Renal cortex interstitium (tissue), 11 donors: ENCODE results near the gene ERC2. TPM values are rescaled to one million over a fixed set of nuclear protein-coding genes. Genes with fewer than 3 reads are reported as not detected.

Source experiments
- DNase-seq, 11 donors: peaks; one replicate each; pipeline ENCODE4 v3.0.0-alpha.2; 2013; ENCODE audit warnings: low read depth in 9 of 11, low spot score in 4 of 11; ENCODE audit errors: extremely low read depth in 1 of 11
- polyA plus RNA-seq, 3 donors: library from polyadenylated mRNA; unstranded; fragments of 120-200 nt; gene quantifications; one replicate each; pipeline ENCODE4 v1.2.1, GENCODE V29; 2013; ENCODE audit not compliant: insufficient read length in 3 of 3

Gene ERC2
- polyA plus RNA-seq, 3 donors, result 2.4 to 4.2 (median 3.3) TPM

- DNase-seq, result no peak
These were observed 738.7 kb downstream of the ERC2 start for GRCh38 chr3:55729546-55729945.

DNA sequence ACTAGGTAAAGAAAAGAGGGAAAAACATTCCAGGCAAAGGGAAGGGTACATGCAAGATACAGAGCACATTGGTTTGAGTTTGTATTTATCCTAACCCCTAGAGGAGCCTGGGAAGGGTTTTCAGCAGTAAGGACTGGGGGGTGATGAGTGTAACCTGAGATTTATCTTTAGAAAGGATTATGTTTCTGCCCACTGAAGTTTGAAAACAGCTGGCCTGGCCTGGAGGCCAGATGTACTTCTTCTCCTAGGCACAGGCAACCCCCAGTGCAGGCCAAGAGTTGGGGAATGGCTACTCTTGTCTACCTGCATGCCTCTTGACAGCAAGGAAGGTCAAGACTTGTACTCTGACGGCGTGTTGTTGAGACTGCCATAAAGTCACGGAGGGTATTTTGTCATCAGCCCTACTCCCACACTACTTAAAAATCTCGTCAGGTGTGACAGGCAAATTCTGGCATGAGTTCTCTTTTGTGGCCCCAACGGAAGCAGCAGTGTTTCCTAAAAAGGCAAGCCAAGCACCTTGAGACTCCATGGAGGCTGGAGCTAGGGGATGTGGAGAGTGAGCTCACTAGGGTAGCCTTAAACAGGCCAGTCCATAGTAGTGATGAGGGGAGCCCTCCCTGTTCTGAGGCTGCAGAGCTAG is 739.7 kb downstream of the ERC2 start:
- DNase-seq, result no peak

DNA sequence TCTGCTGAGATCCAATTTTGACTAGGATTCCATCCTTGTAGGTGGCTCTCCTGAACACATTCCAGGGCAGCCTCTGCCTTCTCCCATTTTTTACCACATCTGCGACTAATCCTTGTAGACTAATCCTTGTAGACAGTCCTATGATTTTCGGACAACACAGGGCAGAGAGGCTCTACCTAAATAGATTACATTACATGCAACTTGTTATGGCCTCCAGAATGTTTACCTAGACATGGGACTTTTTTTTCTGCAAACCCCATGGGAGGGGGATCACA is 741.8 kb downstream of the ERC2 start:
- no peak for DNase-seq

GRCh38 chr3:55725681-55726500 is 742.4 kb downstream of the ERC2 start:
- no peak for DNase-seq

- DNase-seq, result no peak
These were observed 743.4 kb downstream of the ERC2 start for GRCh38 chr3:55724821-55725220.

GRCh38 chr3:55724407-55724784 is 743.9 kb downstream of the ERC2 start:
- DNase-seq, result no peak

- no peak for DNase-seq
These were observed 744.4 kb downstream of the ERC2 start for GRCh38 chr3:55723653-55724406.

DNA sequence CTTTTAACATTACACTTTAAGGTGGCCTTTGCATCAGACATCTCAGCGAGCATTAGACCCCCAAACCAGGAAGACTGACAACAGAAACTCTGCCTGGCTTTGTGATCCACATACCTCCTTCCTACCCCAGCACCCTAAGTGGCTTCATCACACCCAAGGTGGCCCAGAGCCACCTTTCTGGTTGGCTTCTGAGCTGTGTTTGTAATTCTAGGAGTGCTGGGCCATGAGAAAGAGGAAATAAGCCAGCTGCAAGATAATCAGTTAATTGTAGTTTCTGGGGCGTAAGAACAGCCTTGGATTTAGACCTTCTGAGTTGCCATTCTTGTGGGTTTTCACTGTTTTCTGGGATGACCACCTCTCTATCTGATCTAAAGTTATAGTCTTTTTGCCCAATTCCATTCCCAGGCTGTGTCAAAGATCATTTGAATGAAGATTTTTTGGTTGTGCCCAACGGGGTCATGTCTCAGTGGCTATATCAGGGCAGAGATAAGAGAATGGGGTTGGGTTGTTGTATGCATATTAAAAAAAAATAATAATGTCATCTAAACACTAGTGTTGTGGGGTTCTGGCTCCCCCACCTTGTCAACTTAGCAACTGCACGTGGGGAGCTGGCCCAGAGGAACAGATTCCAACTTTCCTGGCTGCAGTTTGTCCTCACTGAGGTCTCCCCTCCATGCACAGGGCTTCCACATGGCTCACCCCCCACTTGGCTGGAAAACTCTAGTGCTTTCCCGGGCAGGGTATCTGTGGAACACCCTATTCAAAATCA is 746.4 kb downstream of the ERC2 start:
- DNase-seq, result no peak

- peak in 1 of 11 donors; percentile 23 for DNase-seq
These were observed 747.7 kb downstream of the ERC2 start for GRCh38 chr3:55720614-55721013.

- DNase-seq, result no peak
These were observed 748.8 kb downstream of the ERC2 start for GRCh38 chr3:55719508-55719907.

DNA sequence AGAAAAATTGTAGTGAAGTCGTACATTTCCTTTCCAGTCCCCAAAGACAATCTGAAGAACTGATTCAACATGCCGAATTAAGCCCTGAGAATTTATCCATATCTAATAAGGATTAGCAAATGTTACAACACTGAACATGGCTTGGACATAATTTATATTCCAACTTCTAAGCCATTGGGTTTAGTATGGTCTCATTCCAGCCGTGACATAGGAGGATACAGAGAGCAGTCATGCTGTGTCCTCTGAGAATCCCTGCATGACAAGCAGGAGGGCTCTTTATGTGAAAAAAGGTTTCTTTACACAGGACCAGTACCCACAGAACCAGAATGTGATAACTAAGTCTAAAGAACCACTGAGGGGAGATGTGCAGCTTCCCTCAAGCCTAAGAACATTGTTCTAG is 749.3 kb downstream of the ERC2 start:
- DNase-seq, result no peak

DNA sequence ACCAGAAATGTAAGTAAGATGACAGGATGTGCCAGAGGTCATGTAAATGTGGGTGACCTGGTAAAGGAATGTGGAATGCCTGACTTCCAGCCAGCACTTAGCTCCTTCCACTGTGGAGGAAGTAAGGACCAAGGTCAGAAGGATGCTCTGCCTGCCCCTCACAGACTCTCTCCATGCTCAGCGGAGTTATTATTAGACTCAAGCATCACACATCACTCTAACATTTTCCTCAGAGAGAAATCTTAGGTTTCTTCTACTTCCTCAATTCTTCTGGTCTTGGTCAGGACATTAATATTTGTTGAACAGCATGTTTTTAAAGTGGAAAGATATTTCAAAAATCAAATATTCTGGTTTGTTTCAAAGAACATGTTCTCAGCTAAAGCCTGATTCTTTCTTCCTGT is 749.7 kb downstream of the ERC2 start:
- no peak for DNase-seq

DNA sequence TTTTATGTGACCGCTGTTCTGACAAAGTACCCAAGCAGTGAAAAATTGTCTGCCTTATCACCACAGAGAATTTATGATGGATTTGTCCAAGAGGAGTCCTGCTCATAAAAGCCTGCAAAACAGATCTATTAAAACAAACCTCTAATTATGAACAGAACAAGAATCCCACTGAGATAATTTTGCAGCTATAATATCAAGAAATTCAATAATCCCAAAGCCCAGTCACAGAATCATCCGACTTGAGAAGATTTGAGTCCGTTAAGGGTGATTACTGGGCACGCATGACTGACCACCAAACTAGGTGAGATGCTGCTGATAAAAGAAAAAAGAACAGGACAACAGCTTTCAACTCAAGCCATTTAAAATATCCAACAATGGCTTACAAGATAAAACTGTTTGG is 750.2 kb downstream of the ERC2 start:
- no peak for DNase-seq

- DNase-seq, result no peak
These were observed 750.8 kb downstream of the ERC2 start for GRCh38 chr3:55717481-55717880.

DNA sequence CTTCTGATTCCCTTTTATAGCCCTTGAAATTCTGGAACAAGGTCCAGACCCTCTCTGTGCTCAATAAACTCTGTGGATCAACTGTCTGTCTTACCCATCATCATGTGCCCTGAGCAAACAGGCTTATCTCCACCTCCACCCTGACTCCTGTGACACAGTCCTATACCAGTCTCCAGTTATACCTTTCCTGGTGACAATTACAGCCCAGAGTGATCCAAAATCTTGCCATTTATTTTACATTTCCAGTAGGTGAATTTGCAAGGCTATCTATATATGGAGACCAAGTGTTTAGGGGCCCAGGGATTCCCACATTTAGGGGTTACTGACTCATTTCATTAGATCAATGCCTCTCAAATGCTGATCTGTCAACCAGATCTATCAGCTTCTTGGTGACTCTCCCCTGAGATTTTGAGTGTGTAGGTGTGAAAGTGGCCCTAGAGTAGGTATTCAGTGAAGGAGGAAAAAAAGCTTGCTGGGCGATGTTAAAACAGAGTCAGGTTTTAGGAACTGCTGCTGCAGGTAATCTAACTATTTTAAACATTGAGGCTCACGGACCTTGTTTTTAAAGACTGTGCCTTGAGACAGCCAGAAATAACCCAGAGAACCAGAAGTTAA is 751.5 kb downstream of the ERC2 start:
- no peak for DNase-seq

- no peak for DNase-seq
These were observed 752.2 kb downstream of the ERC2 start for GRCh38 chr3:55716044-55716443.

GRCh38 chr3:55714057-55714456 is 754.2 kb downstream of the ERC2 start:
- DNase-seq, result no peak

GRCh38 chr3:55711646-55712045 is 756.6 kb downstream of the ERC2 start:
- no peak for DNase-seq

- no peak for DNase-seq
These were observed 758.8 kb downstream of the ERC2 start for GRCh38 chr3:55709411-55710012.
